ENCODE data around the gene PRDX6. TPM values are rescaled to one million over a fixed set of nuclear protein-coding genes. Genes with fewer than 3 reads are reported as not detected.

The PRDX6 gene
- total and polyA plus RNA-seq, 12 donors = 171 to 461 (median 311) TPM

GRCh38 chr1:173467426-173467825, 9.7 kb upstream of the PRDX6 start:
- no peaks in the 10 kb centered on the region for H3K36me3 ChIP-seq (replicated peaks in 1 of 2)
- intact Hi-C loops (cut with DNase I) = no loop called here
- H3K27me3 ChIP-seq = no peaks in the 10 kb centered on the region
- DNase-seq = no peak
- WGBS, 4 donors = 91 to 95% (median 94%) methylated on average over 4 of the region's 4 CpGs
- no peaks in the 10 kb centered on the region for H3K4me1 ChIP-seq (replicated peaks in 1 of 2)
- peaks cover 0 to 4% (median 0%) of the 10 kb centered on the region in 3 donors for H3K9me3 ChIP-seq (replicated peaks in 1 of 3)
- no peak overlapping the region for H3K27ac ChIP-seq
- no peak overlapping the region for H3K4me3 ChIP-seq
- TF ChIP-seq POLR2A (IDR thresholded peaks at IDR 0.05) (no peak), CTCF (IDR thresholded peaks at IDR 0.05) (no peak)

GRCh38 chr1:173469656-173470055, 7.5 kb upstream of the PRDX6 start:
- DNase-seq = no peak
- Histone ChIP-seq H3K9me3 (replicated peaks in 1 of 3) (peaks cover 0 to 4% (median 0%) of the 10 kb centered on the region in 3 donors), H3K27me3 (no peaks in the 10 kb centered on the region), H3K36me3 (replicated peaks in 1 of 2) (no peaks in the 10 kb centered on the region), H3K27ac (no peak overlapping the region), H3K4me1 (replicated peaks in 1 of 2) (peaks cover 13 to 19% of the 10 kb centered on the region in 2 donors), H3K4me3 (no peak overlapping the region)
- intact Hi-C loops (cut with DNase I) = loop anchor here in 1 of 2 donors (5.0 kb wide), 1 partner anchor 37 kb away; no protein-coding TSS in a partner anchor
- WGBS, 4 donors = 82 to 97% (median 92%) methylated on average over 3 of the region's 3 CpGs
- TF ChIP-seq CTCF (IDR thresholded peaks at IDR 0.05) (no peak), POLR2A (IDR thresholded peaks at IDR 0.05) (no peak)

- Histone ChIP-seq H3K27ac (no peak overlapping the region), H3K36me3 (replicated peaks in 1 of 2) (no peaks in the 10 kb centered on the region), H3K4me3 (no peak overlapping the region), H3K9me3 (replicated peaks in 1 of 3) (peaks cover 0 to 1% (median 0%) of the 10 kb centered on the region in 3 donors), H3K4me1 (replicated peaks in 1 of 2) (peaks cover 15 to 25% of the 10 kb centered on the region in 2 donors), H3K27me3 (no peaks in the 10 kb centered on the region)
- no peak for DNase-seq
- 94 to 99% (median 96%) methylated on average over 4 of the region's 4 CpGs for WGBS, 4 donors
- intact Hi-C loops (cut with DNase I) = loop anchor here in 1 of 2 donors (5.0 kb wide), 1 partner anchor 38 kb away; no protein-coding TSS in a partner anchor
- TF ChIP-seq POLR2A (IDR thresholded peaks at IDR 0.05) (no peak), CTCF (IDR thresholded peaks at IDR 0.05) (no peak)
These were observed 6.5 kb upstream of the PRDX6 start for GRCh38 chr1:173470608-173471007.

GRCh38 chr1:173473599-173474011, 3.5 kb upstream of the PRDX6 start:
- Histone ChIP-seq H3K9me3 (replicated peaks in 1 of 3) (no peaks in the 10 kb centered on the region), H3K27ac (peak overlapping the region; percentile 61 to 98 (median 81)), H3K4me3 (peak overlapping the region in 1 of 4 donors; percentile 24), H3K4me1 (replicated peaks in 1 of 2) (peaks cover 27 to 41% of the 10 kb centered on the region in 2 donors), H3K27me3 (no peaks in the 10 kb centered on the region), H3K36me3 (replicated peaks in 1 of 2) (no peaks in the 10 kb centered on the region)
- intact Hi-C loops (cut with DNase I) = loop anchor here in 1 of 2 donors (5.0 kb wide), 1 partner anchor 41 kb away; no protein-coding TSS in a partner anchor
- TF ChIP-seq POLR2A (IDR thresholded peaks at IDR 0.05) (no peak), CTCF (IDR thresholded peaks at IDR 0.05) (no peak)
- DNase-seq = peak in 3 of 7 donors; percentile 26 to 54 (median 30)
- WGBS, 4 donors = 31 to 52% (median 41%) methylated on average over 2 of the region's 2 CpGs
